Astrocyte (in vitro differentiated cells and primary cell): ENCODE measurements around the gene LIPC. TPM values are rescaled to one million over a fixed set of nuclear protein-coding genes. Genes with fewer than 3 reads are reported as not detected.

Source experiments
- DNase-seq: peaks from one replicate; pipeline ENCODE4 v3.0.0-alpha.2; 2010; ENCODE audit warnings: low read depth
- FAIRE-seq: peaks from 2 replicates; lab custom pipeline; 2011; peaks lifted over from hg19 to GRCh38; lab: Jason Lieb, UNC
- H2AFZ ChIP-seq: 2 replicates; pipeline ENCODE4 v1.6.0; 2012; ENCODE audit warnings: low read depth, low read length, inconsistent platforms
- H3K27ac ChIP-seq: 2 replicates; pipeline ENCODE4 v1.5.1; 2011; ENCODE audit warnings: low read depth, low read length, inconsistent platforms
- H3K27me3 ChIP-seq: 2 replicates; pipeline ENCODE4 v1.6.0; 2011; ENCODE audit warnings: low read length, inconsistent platforms; ENCODE audit not compliant: insufficient read depth
- H3K36me3 ChIP-seq: 2 replicates; pipeline ENCODE4 v1.5.1; 2011; ENCODE audit warnings: low read length, inconsistent platforms; ENCODE audit not compliant: insufficient read depth
- H3K4me1 ChIP-seq: 2 replicates; pipeline ENCODE4 v1.5.1; 2011; ENCODE audit warnings: low read length, inconsistent platforms; ENCODE audit not compliant: insufficient read depth
- H3K4me2 ChIP-seq: 2 replicates; pipeline ENCODE4 v1.6.0; 2012; ENCODE audit warnings: low read length, inconsistent platforms
- H3K4me3 ChIP-seq: 2 replicates; pipeline ENCODE4 v1.5.1; 2011; ENCODE audit warnings: low read depth, mild to moderate bottlenecking, low read length, inconsistent platforms; ENCODE audit not compliant: insufficient read depth
- H3K79me2 ChIP-seq: 2 replicates; pipeline ENCODE4 v1.6.0; 2012; ENCODE audit warnings: mild to moderate bottlenecking, low read length, inconsistent platforms; ENCODE audit not compliant: insufficient read depth
- H3K9ac ChIP-seq: 2 replicates; pipeline ENCODE4 v1.6.0; 2012; ENCODE audit warnings: mild to moderate bottlenecking, low read length, inconsistent platforms
- H3K9me3 ChIP-seq: 2 replicates; pipeline ENCODE4 v1.5.1; 2012; ENCODE audit warnings: low read depth, mild to moderate bottlenecking, low read length, inconsistent platforms; ENCODE audit not compliant: insufficient read depth
- H4K20me1 ChIP-seq: 2 replicates; pipeline ENCODE4 v1.6.0; 2012; ENCODE audit warnings: low read length, inconsistent platforms; ENCODE audit not compliant: insufficient read depth
- H3K27ac Mint-ChIP-seq: one replicate; pipeline ENCODE4 v1.8.0; 2021; ENCODE audit warnings: mild to moderate bottlenecking, mixed read lengths; ENCODE audit not compliant: unreplicated experiment
- H3K27me3 Mint-ChIP-seq: one replicate; pipeline ENCODE4 v1.8.0; 2021; ENCODE audit warnings: low read depth, mixed read lengths; ENCODE audit not compliant: unreplicated experiment
- H3K36me3 Mint-ChIP-seq: one replicate; pipeline ENCODE4 v1.8.0; 2021; ENCODE audit warnings: low read depth, mixed read lengths; ENCODE audit not compliant: unreplicated experiment
- H3K4me1 Mint-ChIP-seq: one replicate; pipeline ENCODE4 v1.8.0; 2021; ENCODE audit warnings: low read depth, mixed read lengths; ENCODE audit not compliant: unreplicated experiment
- H3K4me3 Mint-ChIP-seq: one replicate; pipeline ENCODE4 v1.8.0; 2021; ENCODE audit warnings: mild to moderate bottlenecking, moderate library complexity, mixed read lengths; ENCODE audit not compliant: unreplicated experiment
- H3K9me3 Mint-ChIP-seq: one replicate; pipeline ENCODE4 v1.8.0; 2021; ENCODE audit warnings: mild to moderate bottlenecking, mixed read lengths; ENCODE audit not compliant: unreplicated experiment
- EZH2 ChIP-seq: IDR thresholded peaks from 2 replicates; pipeline ENCODE4 v1.6.1; 2012; ENCODE audit warnings: mild to moderate bottlenecking, low read length, inconsistent platforms; ENCODE audit not compliant: insufficient read depth
- total RNA-seq: library from RNA; stranded (reverse); gene quantifications from 2 replicates; pipeline ENCODE4 v1.2.1, GENCODE V29; 2021
- TF ChIP-seq, protein P1 (sequence below): IDR thresholded peaks from 2 replicates; pipeline ENCODE4 v1.5.1; 2011; ENCODE audit warnings: low read depth, mild to moderate bottlenecking, inconsistent platforms, low read length, moderate library complexity; ENCODE audit not compliant: insufficient read depth

Gene LIPC
- total RNA-seq, 1 donor from 2014 or later: not detected

GRCh38 chr15:58604455-58604923, 172.7 kb downstream of the LIPC start:
- Histone ChIP-seq H3K4me3 (no peak overlapping the region), H2AFZ (no peak overlapping the region), H3K36me3 (no peaks in the 10 kb centered on the region), H3K4me1 (no peaks in the 10 kb centered on the region), H4K20me1 (no peaks in the 10 kb centered on the region), H3K9me3 (no peaks in the 10 kb centered on the region), H3K4me2 (no peak overlapping the region), H3K27me3 (no peaks in the 10 kb centered on the region), H3K79me2 (no peaks in the 10 kb centered on the region), H3K9ac (no peak overlapping the region), H3K27ac (no peak overlapping the region)
- H3K4me3 Mint-ChIP-seq: no peak overlapping the region
- no peaks in the 10 kb centered on the region for H3K9me3 Mint-ChIP-seq
- H3K27me3 Mint-ChIP-seq: no peaks in the 10 kb centered on the region
- no peak overlapping the region for H3K27ac Mint-ChIP-seq
- H3K36me3 Mint-ChIP-seq: peaks cover 15% of the 10 kb centered on the region
- H3K4me1 Mint-ChIP-seq: peaks cover 13% of the 10 kb centered on the region
- DNase-seq: no peak
- FAIRE-seq: no peak
- TF ChIP-seq EZH2: no peak
- TF ChIP-seq, protein P1, sequence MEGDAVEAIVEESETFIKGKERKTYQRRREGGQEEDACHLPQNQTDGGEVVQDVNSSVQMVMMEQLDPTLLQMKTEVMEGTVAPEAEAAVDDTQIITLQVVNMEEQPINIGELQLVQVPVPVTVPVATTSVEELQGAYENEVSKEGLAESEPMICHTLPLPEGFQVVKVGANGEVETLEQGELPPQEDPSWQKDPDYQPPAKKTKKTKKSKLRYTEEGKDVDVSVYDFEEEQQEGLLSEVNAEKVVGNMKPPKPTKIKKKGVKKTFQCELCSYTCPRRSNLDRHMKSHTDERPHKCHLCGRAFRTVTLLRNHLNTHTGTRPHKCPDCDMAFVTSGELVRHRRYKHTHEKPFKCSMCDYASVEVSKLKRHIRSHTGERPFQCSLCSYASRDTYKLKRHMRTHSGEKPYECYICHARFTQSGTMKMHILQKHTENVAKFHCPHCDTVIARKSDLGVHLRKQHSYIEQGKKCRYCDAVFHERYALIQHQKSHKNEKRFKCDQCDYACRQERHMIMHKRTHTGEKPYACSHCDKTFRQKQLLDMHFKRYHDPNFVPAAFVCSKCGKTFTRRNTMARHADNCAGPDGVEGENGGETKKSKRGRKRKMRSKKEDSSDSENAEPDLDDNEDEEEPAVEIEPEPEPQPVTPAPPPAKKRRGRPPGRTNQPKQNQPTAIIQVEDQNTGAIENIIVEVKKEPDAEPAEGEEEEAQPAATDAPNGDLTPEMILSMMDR: no peak

GRCh38 chr15:58605931-58606530, 174.2 kb downstream of the LIPC start:
- H3K9ac ChIP-seq: no peak overlapping the region
- H3K4me1 Mint-ChIP-seq: peaks cover 13% of the 10 kb centered on the region
- peaks cover 23% of the 10 kb centered on the region for H3K36me3 Mint-ChIP-seq
- H2AFZ ChIP-seq: no peak overlapping the region
- H3K27me3 ChIP-seq: no peaks in the 10 kb centered on the region
- H3K9me3 Mint-ChIP-seq: no peaks in the 10 kb centered on the region
- H3K4me1 ChIP-seq: no peaks in the 10 kb centered on the region
- DNase-seq (no peak), FAIRE-seq (no peak)
- no peak overlapping the region for H3K4me3 ChIP-seq
- H3K4me2 ChIP-seq: no peak overlapping the region
- no peak overlapping the region for H3K4me3 Mint-ChIP-seq
- H3K9me3 ChIP-seq: no peaks in the 10 kb centered on the region
- TF ChIP-seq, protein P1: no peak
- no peak for TF ChIP-seq EZH2
- H3K79me2 ChIP-seq: no peaks in the 10 kb centered on the region
- no peaks in the 10 kb centered on the region for H4K20me1 ChIP-seq
- no peak overlapping the region for H3K27ac ChIP-seq
- no peaks in the 10 kb centered on the region for H3K27me3 Mint-ChIP-seq
- H3K36me3 ChIP-seq: peaks cover 7% of the 10 kb centered on the region
- no peak overlapping the region for H3K27ac Mint-ChIP-seq

DNA sequence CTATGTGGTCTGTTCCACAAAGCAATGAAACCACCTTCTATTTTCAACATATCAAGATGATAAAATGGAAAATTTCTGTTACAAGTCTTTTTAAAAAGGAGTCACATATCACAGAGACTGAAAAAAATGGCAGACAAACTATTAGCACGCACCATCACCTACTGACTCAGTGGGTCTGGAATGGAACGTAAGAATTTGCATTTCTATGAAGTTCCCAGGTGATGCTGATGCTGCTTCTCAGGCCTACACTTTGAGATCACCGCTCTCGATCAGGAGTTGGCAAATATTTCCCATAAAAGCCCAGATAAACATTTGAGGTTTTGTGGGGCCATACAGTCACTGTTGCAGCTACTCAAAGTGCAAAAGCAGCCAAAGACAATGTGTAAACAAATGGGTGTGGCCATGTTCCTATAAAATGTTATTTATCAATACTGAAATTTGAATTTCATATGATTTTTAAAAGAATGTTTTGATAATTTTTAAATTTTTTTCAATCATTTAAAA, 174.8 kb downstream of the LIPC start:
- H4K20me1 ChIP-seq: no peaks in the 10 kb centered on the region
- H3K9me3 ChIP-seq: no peaks in the 10 kb centered on the region
- H2AFZ ChIP-seq: no peak overlapping the region
- no peaks in the 10 kb centered on the region for H3K27me3 ChIP-seq
- Mint-ChIP-seq H3K4me1 (peaks cover 13% of the 10 kb centered on the region), H3K4me3 (no peak overlapping the region), H3K27ac (no peak overlapping the region), H3K9me3 (no peaks in the 10 kb centered on the region), H3K36me3 (peaks cover 24% of the 10 kb centered on the region), H3K27me3 (no peaks in the 10 kb centered on the region)
- H3K27ac ChIP-seq: no peak overlapping the region
- no peak for DNase-seq
- no peak overlapping the region for H3K9ac ChIP-seq
- no peak for FAIRE-seq
- H3K4me3 ChIP-seq: no peak overlapping the region
- H3K4me1 ChIP-seq: no peaks in the 10 kb centered on the region
- no peaks in the 10 kb centered on the region for H3K79me2 ChIP-seq
- H3K36me3 ChIP-seq: peaks cover 7% of the 10 kb centered on the region
- no peak overlapping the region for H3K4me2 ChIP-seq
- TF ChIP-seq, protein P1: no peak
- TF ChIP-seq EZH2: no peak
